GM18873 (cell line): ENCODE results near the gene CDH6.

Experiments
- ATAC-seq: cut with Tn5 transposase; IDR thresholded peaks from one replicate; pipeline ENCODE4 v1.9.1; 2021; ENCODE audit warnings: mild to moderate bottlenecking, moderate library complexity, moderate number of reproducible peaks; ENCODE audit not compliant: unreplicated experiment, low FRiP score

The CDH6 gene

DNA sequence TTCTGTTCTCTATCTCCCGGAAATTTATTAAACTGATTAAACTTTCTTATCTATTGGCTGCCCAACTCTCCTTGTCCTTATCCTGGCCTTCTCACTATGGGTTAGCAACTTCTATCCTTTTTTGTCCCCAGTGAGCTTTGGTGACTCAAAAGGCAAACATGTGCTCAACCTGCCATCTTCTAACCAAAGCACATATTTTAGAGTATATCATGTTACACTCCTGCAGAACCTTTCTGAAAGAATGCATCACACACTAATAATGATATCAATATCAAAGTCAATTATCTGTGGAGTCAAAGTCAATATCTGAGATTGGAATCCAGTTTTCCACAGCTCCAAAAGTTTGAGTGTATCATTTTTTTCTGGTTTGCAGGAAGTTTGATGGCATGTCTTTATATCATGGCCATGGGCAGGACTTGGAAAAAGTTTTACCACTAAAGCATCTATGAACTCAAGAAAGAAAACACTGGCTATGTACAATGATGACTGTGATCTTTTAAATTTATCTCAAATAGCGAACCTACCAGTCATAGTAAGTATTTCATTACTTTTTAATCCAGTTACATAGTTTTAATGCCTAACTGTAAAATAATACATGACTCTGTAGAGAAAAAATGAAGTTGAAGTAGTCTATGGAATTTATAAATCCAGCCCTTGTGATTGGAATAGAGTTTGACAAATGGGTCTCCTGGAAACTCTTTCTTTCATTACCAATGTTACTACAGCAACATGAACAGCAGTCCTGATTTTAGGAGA, 171.6 kb downstream of the CDH6 start:
- no peak for ATAC-seq

DNA sequence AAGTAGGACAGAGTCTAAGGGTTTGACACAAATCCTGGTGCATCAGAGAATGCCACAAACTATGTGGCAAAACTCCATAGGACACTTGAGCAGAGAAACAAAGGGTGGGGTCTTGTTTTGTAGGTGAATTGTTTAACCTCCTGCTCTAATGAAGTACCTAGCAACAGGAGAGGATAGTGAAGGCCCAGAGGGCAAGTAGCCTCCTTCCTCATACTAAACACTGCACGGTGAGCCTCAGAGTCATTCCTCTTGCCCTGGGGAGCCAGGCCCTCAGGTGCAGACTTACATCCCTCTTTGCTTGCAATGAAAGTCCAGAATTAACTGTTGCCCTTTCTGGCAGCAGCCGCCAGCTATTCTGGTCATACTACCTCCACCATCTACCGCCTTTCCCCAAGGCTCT, 172.3 kb downstream of the CDH6 start:
- ATAC-seq = no peak

GRCh38 chr5:31366941-31367340, 173.5 kb downstream of the CDH6 start:
- no peak for ATAC-seq

DNA sequence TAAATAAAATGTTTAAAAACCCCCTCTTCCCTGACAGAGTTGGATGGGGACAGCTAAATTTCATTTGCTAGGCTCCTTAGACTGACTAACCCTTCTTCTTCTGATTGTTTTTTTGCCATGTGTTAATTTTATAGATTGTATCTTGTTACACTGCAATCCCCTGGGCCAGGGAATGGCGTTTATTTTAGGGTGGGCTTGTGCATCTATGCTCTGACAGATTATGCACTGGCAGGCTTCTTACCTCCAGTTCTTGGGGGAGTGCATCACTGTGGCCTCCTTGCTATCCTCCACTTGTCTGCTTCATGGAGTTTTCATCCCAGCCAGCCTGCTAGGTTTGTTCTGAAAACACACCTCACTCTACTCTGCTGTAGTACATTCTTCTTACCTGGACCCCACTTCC, 178.6 kb downstream of the CDH6 start:
- ATAC-seq = no peak

DNA sequence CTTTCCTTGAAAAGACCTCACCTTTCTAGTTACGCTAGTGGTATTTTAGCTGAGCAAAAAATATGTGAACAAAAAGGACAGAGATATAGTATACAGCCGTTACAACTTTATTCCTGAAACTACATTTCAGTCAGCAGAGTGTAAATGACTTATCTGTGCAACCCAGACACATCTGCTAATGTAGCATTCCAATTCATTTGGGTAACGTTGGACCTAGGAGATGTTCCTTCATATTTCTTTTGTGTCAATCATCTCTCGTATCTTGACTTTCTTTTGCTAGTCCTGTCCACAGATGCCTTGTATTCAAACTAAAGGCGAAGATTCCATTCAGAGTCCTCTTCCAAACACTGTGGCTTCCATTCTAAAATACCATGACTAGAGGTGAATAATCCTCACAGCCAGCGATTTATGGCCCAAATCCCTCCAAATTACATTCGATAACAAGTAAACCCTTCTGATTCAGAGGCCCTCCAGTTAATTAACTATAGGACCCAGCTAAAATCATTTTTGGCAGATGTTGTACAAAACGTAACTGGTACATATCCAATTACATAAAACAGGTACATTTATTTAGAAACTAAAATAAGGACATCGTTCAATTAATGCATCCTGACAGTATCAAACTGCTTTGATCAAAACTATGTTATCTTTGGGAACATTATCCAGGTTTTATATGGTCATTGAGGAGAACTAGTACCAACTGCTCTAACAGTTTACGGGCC, 182.7 kb downstream of the CDH6 start:
- ATAC-seq = no peak

GRCh38 chr5:31377274-31377946, 183.9 kb downstream of the CDH6 start:
- no peak for ATAC-seq

DNA sequence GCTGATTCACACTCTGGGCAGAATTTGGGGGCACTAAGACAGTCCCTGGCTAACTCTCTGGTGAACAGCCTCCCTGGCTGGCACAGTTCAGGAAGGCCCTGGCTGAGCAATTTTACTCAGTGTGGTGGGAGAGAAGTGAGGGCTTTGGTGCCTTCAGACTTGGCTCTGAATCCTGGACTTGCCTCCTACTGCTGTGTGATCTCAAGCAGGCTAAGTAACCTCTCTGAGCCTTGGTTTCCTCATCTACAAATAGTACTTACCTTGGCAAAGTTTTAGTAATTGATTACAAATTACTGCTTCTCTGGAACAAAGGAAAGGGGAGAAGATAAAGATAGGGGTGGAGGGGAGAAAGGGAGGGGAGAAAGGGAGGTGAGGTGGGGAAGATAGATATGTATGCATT, 184.7 kb downstream of the CDH6 start:
- ATAC-seq = no peak
